Measurements from ENCODE around the gene PDE4DIP.
"Not testable (repeated sequence)": the region's sequence is repeated elsewhere in the genome, so short reads cannot be mapped to it uniquely, and the experiment has no call there.

DNA sequence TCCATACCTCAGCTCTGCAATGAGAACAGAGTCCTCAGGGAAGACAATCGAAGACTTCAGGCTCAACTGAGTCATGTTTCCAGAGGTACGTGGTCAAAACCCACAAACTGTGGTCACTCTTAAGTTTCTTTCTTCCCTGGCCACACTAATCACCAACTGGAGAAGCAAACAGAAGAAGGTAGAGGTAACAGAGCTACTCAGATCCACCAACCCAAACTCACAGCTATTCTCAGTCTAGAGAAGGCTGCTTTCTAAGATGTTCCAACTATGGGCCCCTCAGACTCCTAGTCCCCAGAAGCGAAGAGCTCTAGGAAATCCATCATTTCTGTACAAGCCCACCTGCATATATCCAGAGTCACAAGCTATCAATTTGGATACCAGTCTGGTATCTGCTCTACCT is 174.3 kb downstream of the PDE4DIP start:
- TF ChIP-seq, protein P1, sequence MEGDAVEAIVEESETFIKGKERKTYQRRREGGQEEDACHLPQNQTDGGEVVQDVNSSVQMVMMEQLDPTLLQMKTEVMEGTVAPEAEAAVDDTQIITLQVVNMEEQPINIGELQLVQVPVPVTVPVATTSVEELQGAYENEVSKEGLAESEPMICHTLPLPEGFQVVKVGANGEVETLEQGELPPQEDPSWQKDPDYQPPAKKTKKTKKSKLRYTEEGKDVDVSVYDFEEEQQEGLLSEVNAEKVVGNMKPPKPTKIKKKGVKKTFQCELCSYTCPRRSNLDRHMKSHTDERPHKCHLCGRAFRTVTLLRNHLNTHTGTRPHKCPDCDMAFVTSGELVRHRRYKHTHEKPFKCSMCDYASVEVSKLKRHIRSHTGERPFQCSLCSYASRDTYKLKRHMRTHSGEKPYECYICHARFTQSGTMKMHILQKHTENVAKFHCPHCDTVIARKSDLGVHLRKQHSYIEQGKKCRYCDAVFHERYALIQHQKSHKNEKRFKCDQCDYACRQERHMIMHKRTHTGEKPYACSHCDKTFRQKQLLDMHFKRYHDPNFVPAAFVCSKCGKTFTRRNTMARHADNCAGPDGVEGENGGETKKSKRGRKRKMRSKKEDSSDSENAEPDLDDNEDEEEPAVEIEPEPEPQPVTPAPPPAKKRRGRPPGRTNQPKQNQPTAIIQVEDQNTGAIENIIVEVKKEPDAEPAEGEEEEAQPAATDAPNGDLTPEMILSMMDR (IDR thresholded peaks at IDR 0.05; ENCODE audit: poor library complexity, severe bottlenecking) = not testable (repeated sequence)
- TF ChIP-seq EZH2 (IDR thresholded peaks at IDR 0.05; ENCODE audit: borderline replicate concordance, insufficient read depth, low read length, poor library complexity, severe bottlenecking); REST (IDR thresholded peaks at IDR 0.05; ENCODE audit: borderline replicate concordance); TAF1 (IDR thresholded peaks at IDR 0.05; ENCODE audit: low read depth); POLR2AphosphoS5 (IDR thresholded peaks at IDR 0.05); EP300 (conservative IDR thresholded peaks at IDR 0.05; ENCODE audit: poor library complexity, severe bottlenecking); MXI1 (conservative IDR thresholded peaks at IDR 0.05; ENCODE audit: poor library complexity, severe bottlenecking): not testable (repeated sequence)

Measured in neural cell (in vitro differentiated cells).